ENCODE measurements around the gene NMT1. TPM values are rescaled to one million over a fixed set of nuclear protein-coding genes. Genes with fewer than 3 reads are reported as not detected.

The NMT1 gene
- total RNA-seq, 4 donors from 2014 or later = 16.1 to 83.8 (median 43.4) TPM

DNA sequence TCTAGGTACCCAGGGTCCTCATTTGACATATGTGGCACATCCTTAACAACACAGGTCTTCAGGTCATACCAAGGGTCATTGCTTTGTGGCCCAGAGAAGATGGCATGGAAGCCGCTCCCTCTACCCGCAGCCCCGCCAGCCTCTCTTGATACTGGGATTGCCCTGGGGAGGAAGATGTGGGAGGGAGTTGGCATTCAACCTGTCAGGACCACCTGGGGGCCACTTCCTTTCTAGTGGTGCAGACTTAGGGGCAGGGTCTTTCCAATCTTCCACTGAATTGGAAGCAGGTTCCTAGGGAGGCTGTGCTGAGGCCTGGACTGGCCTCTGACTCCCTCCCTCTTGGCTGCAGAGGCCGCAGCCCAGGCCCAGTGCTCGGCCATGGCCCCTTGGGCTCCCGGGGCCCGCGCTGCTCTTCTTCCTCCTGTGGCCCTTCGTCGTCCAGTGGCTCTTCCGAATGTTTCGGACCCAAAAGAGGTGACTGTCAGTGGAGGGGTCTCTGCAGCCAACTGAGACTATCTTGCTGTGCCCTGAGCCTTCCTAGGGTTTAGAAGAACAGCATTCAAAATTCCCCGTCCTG is 82.1 kb downstream of the NMT1 start:
- H3K27me3 ChIP-seq = no peaks in the 10 kb centered on the region
- TF ChIP-seq POLR2A (IDR thresholded peaks at IDR 0.05) = no peak
- no peak for TF ChIP-seq POLR2AphosphoS5 (IDR thresholded peaks at IDR 0.05)
- TF ChIP-seq, protein P1, sequence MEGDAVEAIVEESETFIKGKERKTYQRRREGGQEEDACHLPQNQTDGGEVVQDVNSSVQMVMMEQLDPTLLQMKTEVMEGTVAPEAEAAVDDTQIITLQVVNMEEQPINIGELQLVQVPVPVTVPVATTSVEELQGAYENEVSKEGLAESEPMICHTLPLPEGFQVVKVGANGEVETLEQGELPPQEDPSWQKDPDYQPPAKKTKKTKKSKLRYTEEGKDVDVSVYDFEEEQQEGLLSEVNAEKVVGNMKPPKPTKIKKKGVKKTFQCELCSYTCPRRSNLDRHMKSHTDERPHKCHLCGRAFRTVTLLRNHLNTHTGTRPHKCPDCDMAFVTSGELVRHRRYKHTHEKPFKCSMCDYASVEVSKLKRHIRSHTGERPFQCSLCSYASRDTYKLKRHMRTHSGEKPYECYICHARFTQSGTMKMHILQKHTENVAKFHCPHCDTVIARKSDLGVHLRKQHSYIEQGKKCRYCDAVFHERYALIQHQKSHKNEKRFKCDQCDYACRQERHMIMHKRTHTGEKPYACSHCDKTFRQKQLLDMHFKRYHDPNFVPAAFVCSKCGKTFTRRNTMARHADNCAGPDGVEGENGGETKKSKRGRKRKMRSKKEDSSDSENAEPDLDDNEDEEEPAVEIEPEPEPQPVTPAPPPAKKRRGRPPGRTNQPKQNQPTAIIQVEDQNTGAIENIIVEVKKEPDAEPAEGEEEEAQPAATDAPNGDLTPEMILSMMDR (IDR thresholded peaks at IDR 0.05) = no peak
- no peak for TF ChIP-seq EP300 (IDR thresholded peaks at IDR 0.05; ENCODE audit: low read depth)
- peak overlapping the region; percentile 84 to 99 (median 92) for H3K27ac ChIP-seq
- no peaks in the 10 kb centered on the region for H3K9me3 ChIP-seq
- in situ Hi-C loops (cut with MboI; ENCODE audit: low pct_ligation_motif_present in 1 of 4, low pct_unique_long_range_greater_than_20kb in 1 of 4, low sequenced_read_pairs in 3 of 4) = no loop called here
- peak overlapping the region in 2 of 4 donors; percentile 37 to 54 for H3K4me3 ChIP-seq
- intact Hi-C loops (cut with DNase I; ENCODE audit: low total_unique reads) = loop anchor here (10.0 kb wide), 1 partner anchor 958 kb away; the partner anchor contains the start of gene TMUB2
- no peak for DNase-seq
- WGBS, 2 donors (ENCODE audit: low coverage in 1 of 2) = 83% methylated on average over 13 of the region's 13 CpGs; no CpG with 5 or more reads in 1 of the 2 donors
- peaks cover 21 to 43% (median 31%) of the 10 kb centered on the region in 4 donors for H3K4me1 ChIP-seq
- H3K36me3 ChIP-seq = no peaks in the 10 kb centered on the region

DNA sequence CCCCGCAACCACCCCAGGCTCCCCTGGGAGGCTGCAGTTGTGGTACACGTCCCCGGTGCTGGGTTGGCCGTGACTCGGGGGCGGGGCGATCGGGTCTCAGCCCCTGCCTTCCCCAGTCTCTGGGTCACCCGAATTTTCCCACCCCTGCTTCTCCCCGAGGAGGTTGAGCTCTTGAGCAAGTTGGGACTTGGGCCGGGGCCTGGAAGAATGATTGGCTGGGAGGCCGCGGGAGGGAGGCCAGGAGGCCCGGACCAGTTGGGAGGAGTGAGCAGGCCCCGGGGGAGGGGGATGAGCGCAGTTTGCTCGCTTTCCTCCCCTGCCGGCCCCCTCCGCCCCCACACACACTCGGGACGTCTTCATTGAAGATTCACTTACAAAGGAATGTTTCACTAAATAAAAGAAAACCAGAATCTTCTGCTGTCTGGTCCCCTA is 82.7 kb downstream of the NMT1 start:
- TF ChIP-seq EP300 (IDR thresholded peaks at IDR 0.05; ENCODE audit: low read depth) (no peak), POLR2A (IDR thresholded peaks at IDR 0.05) (no peak), POLR2AphosphoS5 (IDR thresholded peaks at IDR 0.05) (peak in 1 of 3 donors; percentile 5)
- TF ChIP-seq, protein P1 (IDR thresholded peaks at IDR 0.05) = no peak
- H3K36me3 ChIP-seq = no peaks in the 10 kb centered on the region
- H3K4me1 ChIP-seq = peaks cover 21 to 42% (median 30%) of the 10 kb centered on the region in 4 donors
- H3K27me3 ChIP-seq = no peaks in the 10 kb centered on the region
- H3K4me3 ChIP-seq = peak overlapping the region; percentile 3 to 54 (median 34)
- peak overlapping the region; percentile 84 to 99 (median 92) for H3K27ac ChIP-seq
- 18 to 25% methylated on average over 12 to 20 of the region's 21 CpGs for WGBS, 2 donors (ENCODE audit: low coverage in 1 of 2)
- peak; percentile 78 for DNase-seq
- intact Hi-C loops (cut with DNase I; ENCODE audit: low total_unique reads) (loop anchor here (10.0 kb wide), 1 partner anchor 959 kb away; the partner anchor contains the start of gene TMUB2), in situ Hi-C loops (cut with MboI; ENCODE audit: low pct_ligation_motif_present in 1 of 4, low pct_unique_long_range_greater_than_20kb in 1 of 4, low sequenced_read_pairs in 3 of 4) (no loop called here)
- H3K9me3 ChIP-seq = no peaks in the 10 kb centered on the region

DNA sequence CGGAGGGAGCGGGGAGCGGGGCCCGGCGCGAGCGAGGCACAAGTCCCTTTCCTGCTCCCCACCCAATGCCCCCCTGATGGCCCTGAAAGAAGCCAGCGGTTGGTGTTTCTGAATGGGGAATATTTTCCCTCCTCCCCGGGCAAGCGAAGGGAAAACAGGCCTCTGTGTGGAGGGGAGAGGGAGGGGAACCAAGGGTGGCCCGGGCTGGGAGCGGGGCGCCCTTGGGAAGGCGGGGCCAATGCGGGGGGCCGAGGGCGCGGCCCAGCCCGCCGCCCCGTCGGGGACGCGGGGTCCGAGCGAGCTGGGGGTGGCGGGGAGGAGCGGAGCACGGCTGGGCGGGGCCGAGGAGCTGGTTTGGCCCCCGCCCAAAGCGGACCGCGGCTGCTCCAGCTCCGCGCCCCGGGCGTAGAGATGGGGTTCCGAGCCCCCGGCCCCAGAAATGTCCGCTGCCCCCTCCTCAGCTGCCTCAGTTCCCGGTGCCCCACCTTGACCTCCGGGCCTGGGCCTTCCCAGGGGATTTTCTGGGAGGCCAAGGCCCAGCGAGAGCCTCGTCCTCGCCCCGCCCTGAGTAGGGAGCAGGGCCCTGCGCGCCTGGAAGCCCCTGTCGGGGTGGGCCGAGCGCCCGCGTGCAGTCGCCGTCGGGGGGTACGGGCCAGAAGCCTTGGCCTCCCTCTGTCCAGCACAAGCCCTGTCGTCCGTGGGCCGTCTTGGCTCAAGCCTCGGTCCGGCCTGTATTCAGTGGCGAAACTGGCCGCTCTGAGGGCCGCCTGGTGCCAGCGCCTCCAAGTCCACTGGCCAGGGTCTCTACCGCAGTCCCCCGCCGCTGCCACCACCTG is 83.3 kb downstream of the NMT1 start:
- DNase-seq = peak; percentile 69
- Histone ChIP-seq H3K36me3 (no peaks in the 10 kb centered on the region), H3K9me3 (no peaks in the 10 kb centered on the region), H3K4me3 (peak overlapping the region; percentile 20 to 54 (median 34)), H3K4me1 (peaks cover 21 to 45% (median 30%) of the 10 kb centered on the region in 4 donors), H3K27me3 (no peaks in the 10 kb centered on the region), H3K27ac (peak overlapping the region; percentile 84 to 99 (median 92))
- in situ Hi-C loops (cut with MboI; ENCODE audit: low pct_ligation_motif_present in 1 of 4, low pct_unique_long_range_greater_than_20kb in 1 of 4, low sequenced_read_pairs in 3 of 4) = no loop called here
- 0 to 31% methylated on average over 1 to 33 of the region's 71 CpGs for WGBS, 2 donors (ENCODE audit: low coverage in 1 of 2)
- intact Hi-C loops (cut with DNase I; ENCODE audit: low total_unique reads) = loop anchor here (10.0 kb wide), 1 partner anchor 960 kb away; the partner anchor contains the start of gene TMUB2
- TF ChIP-seq POLR2A (IDR thresholded peaks at IDR 0.05) (peak; percentile 1), EP300 (IDR thresholded peaks at IDR 0.05; ENCODE audit: low read depth) (no peak), POLR2AphosphoS5 (IDR thresholded peaks at IDR 0.05) (peak; percentile 1 to 8 (median 4))
- TF ChIP-seq, protein P1 (IDR thresholded peaks at IDR 0.05) = no peak

DNA sequence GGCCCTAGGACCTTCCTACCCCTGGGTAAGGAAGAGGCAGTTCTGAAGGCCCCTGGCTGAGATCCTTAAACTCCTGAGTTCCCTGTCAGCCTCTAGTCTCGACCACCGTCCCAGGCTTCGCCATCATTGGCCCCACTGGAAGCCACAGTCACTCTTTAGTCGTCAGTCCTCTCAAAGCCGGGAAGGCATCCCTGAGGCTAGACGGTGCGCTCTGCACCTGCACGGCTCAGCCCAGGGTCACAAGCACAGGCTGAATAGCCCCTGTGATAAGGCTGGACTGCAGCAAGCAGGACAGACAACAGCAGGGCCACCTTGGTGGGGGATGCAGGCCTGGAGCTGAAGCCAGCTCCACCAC is 83.9 kb downstream of the NMT1 start:
- no peak for DNase-seq
- WGBS, 2 donors (ENCODE audit: low coverage in 1 of 2) = 78% methylated on average over 6 of the region's 8 CpGs; no CpG with 5 or more reads in 1 of the 2 donors
- intact Hi-C loops (cut with DNase I; ENCODE audit: low total_unique reads) (loop anchor here (10.0 kb wide), 1 partner anchor 960 kb away; the partner anchor contains the start of gene TMUB2), in situ Hi-C loops (cut with MboI; ENCODE audit: low pct_ligation_motif_present in 1 of 4, low pct_unique_long_range_greater_than_20kb in 1 of 4, low sequenced_read_pairs in 3 of 4) (no loop called here)
- no peaks in the 10 kb centered on the region for H3K36me3 ChIP-seq
- TF ChIP-seq POLR2A (IDR thresholded peaks at IDR 0.05) (no peak), POLR2AphosphoS5 (IDR thresholded peaks at IDR 0.05) (no peak), EP300 (IDR thresholded peaks at IDR 0.05; ENCODE audit: low read depth) (no peak)
- TF ChIP-seq, protein P1 (IDR thresholded peaks at IDR 0.05) = no peak
- peaks cover 21 to 45% (median 30%) of the 10 kb centered on the region in 4 donors for H3K4me1 ChIP-seq
- peak overlapping the region; percentile 84 to 99 (median 92) for H3K27ac ChIP-seq
- H3K9me3 ChIP-seq = no peaks in the 10 kb centered on the region
- H3K4me3 ChIP-seq = peak overlapping the region in 1 of 4 donors; percentile 54
- no peaks in the 10 kb centered on the region for H3K27me3 ChIP-seq
